GM12878 (cell line): ENCODE results near the gene RAPGEF3. TPM values are rescaled to one million over a fixed set of nuclear protein-coding genes. Genes with fewer than 3 reads are reported as not detected.

ENCODE experiments used
- ATAC-seq: fragments of 200-7000 bp; cut with Tn5 transposase; 3 replicates; pipeline ENCODE4 v1.9.1; 2020; ENCODE audit warnings: mild to moderate bottlenecking, moderate library complexity
- BruUV-seq: library from RNA; stranded (reverse); fragments of 400-500 nt; replicated peaks from 2 replicates; lab custom pipeline; 2021; lab: Mats Ljungman, UMichigan
- CTCF ChIA-PET: fragments of 300-600 bp; sonication (Branson Sonifier 250); formaldehyde crosslinking; extraction: SDS; loops from one replicate; lab custom pipeline; 2021; ENCODE audit warnings: inconsistent platforms; lab: Yijun Ruan, JAX
- POLR2A ChIA-PET: fragments of 350-600 bp; formaldehyde crosslinking; extraction: SDS; loops from one replicate; lab custom pipeline; 2021; ENCODE audit warnings: inconsistent platforms; lab: Charles Lee
- RAD21 ChIA-PET: fragments of 300-600 bp; sonication (Branson Sonifier 250); formaldehyde crosslinking; loops from one replicate; lab custom pipeline; 2023; ENCODE audit warnings: antibody characterized with exemption; ENCODE audit not compliant: unreplicated experiment; lab: Charles Lee
- SMC1A ChIA-PET: fragments of 300-600 bp; sonication (Branson Sonifier 250); formaldehyde crosslinking; loops from one replicate; lab custom pipeline; 2023; ENCODE audit not compliant: unreplicated experiment, uncharacterized antibody; lab: Charles Lee
- DNase-seq: peaks from one replicate; pipeline ENCODE4 v3.0.0-alpha.2; 2011; ENCODE audit warnings: low read depth, low spot score
- FAIRE-seq: peaks from 3 replicates; lab custom pipeline; 2011; peaks lifted over from hg19 to GRCh38; lab: Jason Lieb, UNC
- H2AFZ ChIP-seq: 2 replicates; pipeline ENCODE4 v1.6.0; 2011; ENCODE audit warnings: low read depth, low read length, control low read depth; ENCODE audit not compliant: control insufficient read depth
- H3K27ac ChIP-seq: 2 replicates; pipeline ENCODE4 v1.5.1; 2011; ENCODE audit warnings: control low read depth; ENCODE audit not compliant: control insufficient read depth, insufficient read depth
- H3K27me3 ChIP-seq, 2 experiments: replicated peaks in 1 of 2; 2 replicates each; pipeline versions ENCODE4 v1.6.0 to v1.6.1; 2011; ENCODE audit warnings: low read length in 1 of 2; ENCODE audit not compliant: control insufficient read depth in 2 of 2, insufficient read depth in 2 of 2
- H3K36me3 ChIP-seq, 2 experiments: 2 replicates each; pipeline ENCODE4 v1.5.1; 2011; ENCODE audit warnings: low read length in 1 of 2; ENCODE audit not compliant: control insufficient read depth in 2 of 2, insufficient read depth in 2 of 2
- H3K4me1 ChIP-seq: 2 replicates; pipeline ENCODE4 v1.6.1; 2011; ENCODE audit warnings: mild to moderate bottlenecking, low read length, moderate library complexity, mixed read lengths; ENCODE audit not compliant: control insufficient read depth, insufficient read depth
- H3K4me2 ChIP-seq: 2 replicates; pipeline ENCODE4 v1.6.0; 2011; ENCODE audit warnings: control low read depth; ENCODE audit not compliant: control insufficient read depth, insufficient read depth
- H3K4me3 ChIP-seq: fragments of 200-600 bp; sonication (generic); 2 replicates; pipeline ENCODE4 v1.5.1; 2016
- H3K79me2 ChIP-seq: 2 replicates; pipeline ENCODE4 v1.6.0; 2011; ENCODE audit warnings: low read length; ENCODE audit not compliant: control insufficient read depth, insufficient read depth
- H3K9ac ChIP-seq: 2 replicates; pipeline ENCODE4 v1.8.0; 2011; ENCODE audit warnings: low read length, control low read depth, mixed read lengths; ENCODE audit not compliant: control insufficient read depth, insufficient read depth
- H3K9me3 ChIP-seq: replicated peaks from 3 replicates; pipeline ENCODE4 v1.5.1; 2011; ENCODE audit warnings: mild to moderate bottlenecking, low read length; ENCODE audit not compliant: control insufficient read depth, insufficient read depth
- H4K20me1 ChIP-seq: 2 replicates; pipeline ENCODE4 v1.6.0; 2011; ENCODE audit not compliant: control insufficient read depth, insufficient read depth
- BACH1 ChIP-seq: fragments of 450-650 bp; IDR thresholded peaks from 2 replicates; pipeline ENCODE4 v1.6.1; 2017; ENCODE audit warnings: mild to moderate bottlenecking, borderline replicate concordance
- E2F8 ChIP-seq: fragments of 450-650 bp; IDR thresholded peaks from 2 replicates; pipeline ENCODE4 v1.6.1; 2018; ENCODE audit warnings: mild to moderate bottlenecking, low read depth, moderate library complexity; ENCODE audit not compliant: partially characterized antibody
- NKRF ChIP-seq: fragments of 450-650 bp; conservative IDR thresholded peaks from 2 replicates; pipeline ENCODE4 v1.6.1; 2017; ENCODE audit warnings: mild to moderate bottlenecking, moderate library complexity
- USF2 ChIP-seq: IDR thresholded peaks from 2 replicates; pipeline ENCODE4 v1.6.1; 2011; ENCODE audit warnings: low read depth, low read length, improper control_type of control experiment, borderline replicate concordance
- WRNIP1 ChIP-seq: IDR thresholded peaks from 2 replicates; pipeline ENCODE4 v1.6.1; 2011; ENCODE audit warnings: low read depth, low read length, improper control_type of control experiment, borderline replicate concordance
- WGBS: methylation state at CpG from one replicate; pipeline ENCODE4 v1.1.6; 2016; ENCODE audit warnings: low lambda C conversion rate; ENCODE audit not compliant: insufficient replicate concordance, insufficient coverage; ENCODE audit errors: missing lambda C conversion rate; 5-methylcytosine and 5-hydroxymethylcytosine counted together
- in situ Hi-C: fragments of 300-500 bp; cut with MboI; formaldehyde crosslinking; loops from 9 replicates; pipeline ENCODE4 v1.14.3; 2018; ENCODE audit warnings: mixed read lengths
- intact Hi-C: fragments of 100-400 bp; cut with micrococcal nuclease; formaldehyde crosslinking; loops from one replicate; pipeline ENCODE4 v1.14.2; 2022; ENCODE audit not compliant: unreplicated experiment
- polyA plus RNA-seq, 11 experiments: library from polyadenylated mRNA; depleted of rRNA in 4 of 11; unstranded in 6 of 11; stranded (reverse) in 5 of 11; fragments of >200 nt; fragmentation: Nextera tagmentation in 4 of 11; fragmentation: Illumina TruSeq in 1 of 11; extraction: Ambion mirVana in 4 of 11; extraction: Trizol in 1 of 11; gene quantifications; 1 replicate in 1 of 11; 2 replicates in 10 of 11; pipeline versions ENCODE4 v1.2.1 to v1.2.3, GENCODE V29; 2011 to 2016; ENCODE audit warnings: inconsistent platforms in 2 of 11, missing spikeins in 2 of 11, low read depth in 1 of 11
- total RNA-seq, 4 experiments: library from RNA; depleted of rRNA in 3 of 4; stranded (reverse); fragments of >200 nt in 3 of 4; fragmentation: Illumina TruSeq in 1 of 4; extraction: Trizol in 1 of 4; gene quantifications; 2 replicates each; pipeline versions ENCODE4 v1.2.1 to v1.2.3, GENCODE V29; 2013 to 2021

RAPGEF3 gene
- total and polyA plus RNA-seq, 10 of the 15 experiments (the other 5 are each of a cell fraction or from before 2014, with no cell fraction given): 0.02 to 0.92 (median 0.31) TPM; not detected in 2

- H3K79me2 ChIP-seq: no peaks in the 10 kb centered on the region
- in situ Hi-C loops (no loop called here), intact Hi-C loops (no loop called here)
- H4K20me1 ChIP-seq: no peaks in the 10 kb centered on the region
- H2AFZ ChIP-seq: no peak overlapping the region
- H3K36me3 ChIP-seq: peaks cover 0 to 7% of the 10 kb centered on the region in 2 experiments; a peak in 1 of 4 replicates
- no peak overlapping the region for H3K4me3 ChIP-seq
- H3K9me3 ChIP-seq: no peaks in the 10 kb centered on the region
- DNase-seq: no peak
- POLR2A ChIA-PET: interaction anchor here (1.2 kb wide), 1 partner anchor 8 kb away, joined by 4 read pairs; no protein-coding TSS in a partner anchor
- TF ChIP-seq BACH1 (no peak), E2F8 (no peak), NKRF (no peak), USF2 (no peak), WRNIP1 (no peak)
- TF ChIP-seq, all 136 proteins: peak for 0
- no peak for FAIRE-seq
- no peak overlapping the region for H3K27ac ChIP-seq
- H3K4me2 ChIP-seq: no peak overlapping the region
- no TSS peak for BruUV-seq
- CTCF ChIA-PET: interaction anchor here (0.9 to 5.3 kb wide), 5 partner anchors 16 to 158 kb away, joined by 3 to 36 read pairs (median 4); no protein-coding TSS in a partner anchor
- WGBS: 84% methylated on average over 11 of the region's 16 CpGs
- no peaks in the 10 kb centered on the region for H3K4me1 ChIP-seq
- no peak overlapping the region for H3K9ac ChIP-seq
- SMC1A ChIA-PET: interaction anchor here (0.9 to 1.5 kb wide), 2 partner anchors 27 to 44 kb away, joined by 3 read pairs; no protein-coding TSS in a partner anchor
- H3K27me3 ChIP-seq: no peaks in the 10 kb centered on the region
- no peak for ATAC-seq
- RAD21 ChIA-PET: interaction anchor here (0.5 kb wide), 1 partner anchor 35 kb away, joined by 3 read pairs; no protein-coding TSS in a partner anchor
Measured at GRCh38 chr12:47791874-47792273, 33.2 kb upstream of the RAPGEF3 start.
